ENCODE data around the gene ACTMAP. TPM values are rescaled to one million over a fixed set of nuclear protein-coding genes. Genes with fewer than 3 reads are reported as not detected.

Gene ACTMAP
- total and polyA plus RNA-seq, 2 of the 13 experiments (the other 11 are each of a cell fraction or from before 2014, with no cell fraction given): 2.2 to 7.9 TPM

DNA sequence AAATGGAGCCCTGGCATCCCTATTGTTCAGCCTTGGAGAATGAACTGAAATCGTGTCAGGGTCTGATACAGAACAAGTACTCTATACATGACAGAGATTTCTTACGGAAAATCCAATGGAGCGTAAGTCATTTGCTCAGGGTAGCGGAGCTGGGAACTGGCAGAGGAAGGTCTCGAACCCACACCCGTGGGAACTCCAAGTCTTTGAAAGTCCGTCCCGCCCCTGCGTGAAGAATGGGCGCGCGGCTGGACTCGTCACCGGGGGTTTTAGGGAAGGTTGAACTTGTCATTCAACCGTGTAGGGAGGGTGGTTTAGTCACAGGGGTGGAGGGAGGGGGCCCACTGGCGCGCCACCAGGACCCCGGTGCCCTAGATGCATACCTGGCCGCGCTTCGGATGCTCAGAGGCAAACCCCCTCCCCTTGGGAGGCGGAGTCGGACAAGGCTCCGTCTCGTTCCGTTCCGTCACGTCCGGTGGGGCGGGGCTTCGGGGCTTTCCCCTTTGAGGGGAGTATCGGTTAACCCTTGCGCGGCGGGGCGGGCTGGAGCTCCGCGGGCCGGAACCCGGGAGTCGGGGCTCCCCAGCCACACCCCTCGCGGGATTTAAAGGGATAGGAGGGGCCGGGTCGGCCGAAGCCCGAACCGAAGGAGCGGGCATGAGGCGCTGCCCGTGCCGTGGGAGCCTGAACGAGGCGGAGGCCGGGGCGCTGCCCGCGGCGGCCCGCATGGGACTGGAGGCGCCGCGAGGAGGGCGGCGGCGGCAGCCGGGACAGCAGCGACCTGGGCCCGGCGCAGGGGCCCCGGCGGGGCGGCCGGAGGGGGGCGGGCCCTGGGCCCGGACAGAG, 33.6 kb downstream of the ACTMAP start, which contains the start of the genes COQ8B and ITPKC (continued):
- TF ChIP-seq, protein P1, sequence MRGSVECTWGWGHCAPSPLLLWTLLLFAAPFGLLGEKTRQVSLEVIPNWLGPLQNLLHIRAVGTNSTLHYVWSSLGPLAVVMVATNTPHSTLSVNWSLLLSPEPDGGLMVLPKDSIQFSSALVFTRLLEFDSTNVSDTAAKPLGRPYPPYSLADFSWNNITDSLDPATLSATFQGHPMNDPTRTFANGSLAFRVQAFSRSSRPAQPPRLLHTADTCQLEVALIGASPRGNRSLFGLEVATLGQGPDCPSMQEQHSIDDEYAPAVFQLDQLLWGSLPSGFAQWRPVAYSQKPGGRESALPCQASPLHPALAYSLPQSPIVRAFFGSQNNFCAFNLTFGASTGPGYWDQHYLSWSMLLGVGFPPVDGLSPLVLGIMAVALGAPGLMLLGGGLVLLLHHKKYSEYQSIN (CRISPR knock-in tag; IDR thresholded peaks at IDR 0.05; ENCODE audit: borderline replicate concordance): no peak
- TF ChIP-seq NR2F6 (IDR thresholded peaks at IDR 0.05) (no peak), NR2F6 (CRISPR knock-in tag; IDR thresholded peaks at IDR 0.05) (no peak), NKX3-1 (CRISPR knock-in tag; IDR thresholded peaks at IDR 0.05) (no peak; the same call in 1 of the 2 replicates), SP140L (CRISPR knock-in tag; IDR thresholded peaks at IDR 0.05; ENCODE audit: borderline replicate concordance) (no peak), ATF7 (IDR thresholded peaks at IDR 0.05) (no peak), ATF7 (CRISPR knock-in tag; IDR thresholded peaks at IDR 0.05) (no peak), ZSCAN31 (CRISPR knock-in tag; IDR thresholded peaks at IDR 0.05; ENCODE audit: low read depth) (no peak), SAP130 (CRISPR knock-in tag; IDR thresholded peaks at IDR 0.05; ENCODE audit: low read depth) (peak; percentile 82), ZNF652 (CRISPR knock-in tag; IDR thresholded peaks at IDR 0.05; ENCODE audit: borderline replicate concordance, low read depth) (peak; percentile 99), MXD4 (CRISPR knock-in tag; IDR thresholded peaks at IDR 0.05) (no peak), ZNF143 (CRISPR knock-in tag; IDR thresholded peaks at IDR 0.05) (no peak), MED13 (CRISPR knock-in tag; IDR thresholded peaks at IDR 0.05) (no peak), PHF20 (CRISPR knock-in tag; IDR thresholded peaks at IDR 0.05) (0 out of 2 replicates have a peak, but pooled peaks have one; percentile 63), ZNF253 (CRISPR knock-in tag; IDR thresholded peaks at IDR 0.05; ENCODE audit: borderline replicate concordance) (no peak), PRPF4 (IDR thresholded peaks at IDR 0.05; ENCODE audit: low read depth, low read length, poor library complexity, severe bottlenecking) (no peak), KDM1A (CRISPR knock-in tag; IDR thresholded peaks at IDR 0.05) (no peak), SETDB1 (CRISPR knock-in tag; IDR thresholded peaks at IDR 0.05; ENCODE audit: borderline replicate concordance) (no peak), ZNF782 (CRISPR knock-in tag; IDR thresholded peaks at IDR 0.05; ENCODE audit: borderline replicate concordance) (no peak)
- TF ChIP-seq, protein P2, sequence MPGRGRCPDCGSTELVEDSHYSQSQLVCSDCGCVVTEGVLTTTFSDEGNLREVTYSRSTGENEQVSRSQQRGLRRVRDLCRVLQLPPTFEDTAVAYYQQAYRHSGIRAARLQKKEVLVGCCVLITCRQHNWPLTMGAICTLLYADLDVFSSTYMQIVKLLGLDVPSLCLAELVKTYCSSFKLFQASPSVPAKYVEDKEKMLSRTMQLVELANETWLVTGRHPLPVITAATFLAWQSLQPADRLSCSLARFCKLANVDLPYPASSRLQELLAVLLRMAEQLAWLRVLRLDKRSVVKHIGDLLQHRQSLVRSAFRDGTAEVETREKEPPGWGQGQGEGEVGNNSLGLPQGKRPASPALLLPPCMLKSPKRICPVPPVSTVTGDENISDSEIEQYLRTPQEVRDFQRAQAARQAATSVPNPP (CRISPR knock-in tag; IDR thresholded peaks at IDR 0.05): no peak
- TF ChIP-seq, protein P3, sequence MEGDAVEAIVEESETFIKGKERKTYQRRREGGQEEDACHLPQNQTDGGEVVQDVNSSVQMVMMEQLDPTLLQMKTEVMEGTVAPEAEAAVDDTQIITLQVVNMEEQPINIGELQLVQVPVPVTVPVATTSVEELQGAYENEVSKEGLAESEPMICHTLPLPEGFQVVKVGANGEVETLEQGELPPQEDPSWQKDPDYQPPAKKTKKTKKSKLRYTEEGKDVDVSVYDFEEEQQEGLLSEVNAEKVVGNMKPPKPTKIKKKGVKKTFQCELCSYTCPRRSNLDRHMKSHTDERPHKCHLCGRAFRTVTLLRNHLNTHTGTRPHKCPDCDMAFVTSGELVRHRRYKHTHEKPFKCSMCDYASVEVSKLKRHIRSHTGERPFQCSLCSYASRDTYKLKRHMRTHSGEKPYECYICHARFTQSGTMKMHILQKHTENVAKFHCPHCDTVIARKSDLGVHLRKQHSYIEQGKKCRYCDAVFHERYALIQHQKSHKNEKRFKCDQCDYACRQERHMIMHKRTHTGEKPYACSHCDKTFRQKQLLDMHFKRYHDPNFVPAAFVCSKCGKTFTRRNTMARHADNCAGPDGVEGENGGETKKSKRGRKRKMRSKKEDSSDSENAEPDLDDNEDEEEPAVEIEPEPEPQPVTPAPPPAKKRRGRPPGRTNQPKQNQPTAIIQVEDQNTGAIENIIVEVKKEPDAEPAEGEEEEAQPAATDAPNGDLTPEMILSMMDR (CRISPR knock-in tag; IDR thresholded peaks at IDR 0.05): no peak
- TF ChIP-seq, protein P4, sequence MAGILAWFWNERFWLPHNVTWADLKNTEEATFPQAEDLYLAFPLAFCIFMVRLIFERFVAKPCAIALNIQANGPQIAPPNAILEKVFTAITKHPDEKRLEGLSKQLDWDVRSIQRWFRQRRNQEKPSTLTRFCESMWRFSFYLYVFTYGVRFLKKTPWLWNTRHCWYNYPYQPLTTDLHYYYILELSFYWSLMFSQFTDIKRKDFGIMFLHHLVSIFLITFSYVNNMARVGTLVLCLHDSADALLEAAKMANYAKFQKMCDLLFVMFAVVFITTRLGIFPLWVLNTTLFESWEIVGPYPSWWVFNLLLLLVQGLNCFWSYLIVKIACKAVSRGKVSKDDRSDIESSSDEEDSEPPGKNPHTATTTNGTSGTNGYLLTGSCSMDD (CRISPR knock-in tag; IDR thresholded peaks at IDR 0.05): no peak
- TF ChIP-seq, protein P5, sequence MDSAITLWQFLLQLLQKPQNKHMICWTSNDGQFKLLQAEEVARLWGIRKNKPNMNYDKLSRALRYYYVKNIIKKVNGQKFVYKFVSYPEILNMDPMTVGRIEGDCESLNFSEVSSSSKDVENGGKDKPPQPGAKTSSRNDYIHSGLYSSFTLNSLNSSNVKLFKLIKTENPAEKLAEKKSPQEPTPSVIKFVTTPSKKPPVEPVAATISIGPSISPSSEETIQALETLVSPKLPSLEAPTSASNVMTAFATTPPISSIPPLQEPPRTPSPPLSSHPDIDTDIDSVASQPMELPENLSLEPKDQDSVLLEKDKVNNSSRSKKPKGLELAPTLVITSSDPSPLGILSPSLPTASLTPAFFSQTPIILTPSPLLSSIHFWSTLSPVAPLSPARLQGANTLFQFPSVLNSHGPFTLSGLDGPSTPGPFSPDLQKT (CRISPR knock-in tag; IDR thresholded peaks at IDR 0.05; ENCODE audit: borderline replicate concordance): no peak
